PC-3 (cell line): ENCODE data around the gene MGLL. TPM values are rescaled to one million over a fixed set of nuclear protein-coding genes. Genes with fewer than 3 reads are reported as not detected.

Experiments used
- ATAC-seq: fragments of 200-7000 bp; cut with Tn5 transposase; 2 replicates; pipeline ENCODE4 v1.9.1; 2020; ENCODE audit warnings: mild to moderate bottlenecking, moderate library complexity
- BruUV-seq: library from RNA; stranded (reverse); fragments of 400-500 nt; replicated peaks from 2 replicates; lab custom pipeline; 2021; lab: Mats Ljungman, UMichigan
- CTCF ChIA-PET: fragments of 300-600 bp; sonication (Branson Sonifier 250); formaldehyde crosslinking; loops from one replicate; lab custom pipeline; 2022; ENCODE audit warnings: antibody characterized with exemption; lab: Charles Lee
- POLR2A ChIA-PET: fragments of 300-600 bp; sonication (Branson Sonifier 250); formaldehyde crosslinking; loops from one replicate; lab custom pipeline; 2022; ENCODE audit warnings: antibody characterized with exemption; ENCODE audit not compliant: unreplicated experiment; lab: Charles Lee
- DNase-seq: peaks from one replicate; pipeline ENCODE4 v3.0.0-alpha.2; 2015
- H2AFZ ChIP-seq: fragments of 300-600 bp; sonication (generic); 2 replicates; pipeline ENCODE4 v1.6.0; 2016; ENCODE audit warnings: antibody characterized with exemption, low read length
- H3F3A ChIP-seq: fragments of 300-600 bp; sonication (generic); one replicate; pipeline ENCODE4 v1.6.0; 2017; ENCODE audit warnings: antibody characterized with exemption, low read length, control low read depth, mild to moderate bottlenecking; ENCODE audit not compliant: unreplicated experiment
- H3K27ac ChIP-seq: fragments of 300-600 bp; sonication (generic); 2 replicates; pipeline ENCODE4 v1.5.1; 2016; ENCODE audit warnings: mild to moderate bottlenecking, low read length
- H3K27me3 ChIP-seq: fragments of 300-600 bp; sonication (generic); 2 replicates; pipeline ENCODE4 v1.6.1; 2016; ENCODE audit warnings: low read length, mixed read lengths
- H3K36me3 ChIP-seq: fragments of 300-600 bp; sonication (generic); 2 replicates; pipeline ENCODE4 v1.6.1; 2016; ENCODE audit warnings: low read depth, mixed run types, low read length, mixed read lengths
- H3K4me1 ChIP-seq: fragments of 300-600 bp; sonication (generic); 2 replicates; pipeline ENCODE4 v1.5.1; 2016; ENCODE audit warnings: low read length; ENCODE audit not compliant: insufficient read depth
- H3K4me2 ChIP-seq: fragments of 300-600 bp; sonication (generic); 2 replicates; pipeline ENCODE4 v1.6.0; 2016; ENCODE audit warnings: low read length
- H3K4me3 ChIP-seq: fragments of 300-600 bp; sonication (generic); 2 replicates; pipeline ENCODE4 v1.5.1; 2016; ENCODE audit warnings: mild to moderate bottlenecking, low read length, mixed read lengths
- H3K79me2 ChIP-seq: fragments of 300-600 bp; sonication (generic); 2 replicates; pipeline ENCODE4 v1.6.1; 2017; ENCODE audit warnings: low read length, mixed read lengths
- H3K9ac ChIP-seq: fragments of 300-600 bp; sonication (generic); 2 replicates; pipeline ENCODE4 v1.6.0; 2016; ENCODE audit warnings: mild to moderate bottlenecking, low read length
- H3K9me2 ChIP-seq: fragments of 300-600 bp; sonication (generic); replicated peaks from 2 replicates; pipeline ENCODE4 v1.6.1; 2016; ENCODE audit warnings: mixed run types, low read length, mixed read lengths
- H3K9me3 ChIP-seq: fragments of 300-600 bp; sonication (generic); 2 replicates; pipeline ENCODE4 v1.6.1; 2016; ENCODE audit warnings: low read length, mixed read lengths
- H4K20me1 ChIP-seq: fragments of 300-600 bp; sonication (generic); 2 replicates; pipeline ENCODE4 v1.6.1; 2016; ENCODE audit warnings: low read length, mixed read lengths
- EZH2 ChIP-seq: fragments of 300-600 bp; sonication (generic); IDR thresholded peaks from one replicate; pipeline ENCODE4 v1.6.1; 2017; ENCODE audit warnings: antibody characterized with exemption, mild to moderate bottlenecking, low read length; ENCODE audit not compliant: unreplicated experiment
- EZH2phosphoT487 ChIP-seq: fragments of 300-600 bp; sonication (generic); IDR thresholded peaks from 2 replicates; pipeline ENCODE4 v1.6.1; 2018; ENCODE audit warnings: mild to moderate bottlenecking, antibody characterized with exemption, low read length, borderline replicate concordance
- intact Hi-C: fragments of 100-400 bp; cut with micrococcal nuclease; formaldehyde crosslinking; loops from 2 replicates; pipeline ENCODE4 v1.9.0; 2023
- total RNA-seq: library from RNA; depleted of rRNA; stranded (reverse); fragments of >200 nt; gene quantifications from 2 replicates; pipeline ENCODE4 v1.2.3, GENCODE V29; 2014
- TF ChIP-seq, protein P1 (sequence below): fragments of 300-600 bp; sonication (generic); conservative IDR thresholded peaks from 2 replicates; pipeline ENCODE4 v1.5.1; 2017; ENCODE audit warnings: antibody characterized with exemption, low read depth, mild to moderate bottlenecking, low read length

Gene MGLL
- total RNA-seq, 1 experiment from 2014 or later = 38.7 TPM

DNA sequence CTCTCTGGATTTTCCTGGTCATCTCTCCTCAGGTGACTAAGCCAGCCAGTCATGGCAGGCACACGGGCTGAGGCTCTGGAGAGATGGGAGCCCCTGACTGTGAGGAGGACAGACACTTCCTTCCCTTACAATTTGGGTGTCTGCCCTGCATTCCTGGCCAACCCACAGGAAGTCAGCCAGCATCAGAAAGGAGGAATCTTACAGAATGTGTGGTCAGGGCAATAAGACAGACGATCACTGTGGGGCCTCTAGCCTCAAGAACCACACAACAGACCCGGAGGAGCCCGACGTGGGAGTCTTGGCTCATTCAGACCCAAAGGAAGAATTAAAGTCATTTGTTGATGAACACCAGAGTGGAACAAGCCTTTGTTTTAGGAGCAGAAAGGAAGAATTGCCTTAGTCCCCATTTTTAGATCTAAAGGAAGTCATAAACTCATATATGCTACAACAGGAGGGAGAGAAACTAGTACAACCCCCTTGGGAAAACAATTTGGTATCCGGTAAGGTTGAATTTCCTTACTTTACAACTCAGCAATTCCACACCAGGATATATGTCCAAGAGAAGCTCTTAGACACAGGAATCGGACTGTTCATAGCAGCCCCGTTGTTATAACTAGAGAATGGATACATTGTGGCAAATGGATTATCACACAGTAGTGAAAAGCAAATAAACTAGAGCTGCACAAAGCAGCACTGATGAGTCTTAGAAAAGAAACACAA lies 87.4 kb downstream of the MGLL start:
- H3K9ac ChIP-seq = peak overlapping the region; percentile 64
- ChIA-PET CTCF (interaction anchor here (0.6 kb wide), 1 partner anchor 24 kb away, joined by 4 read pairs; no protein-coding TSS in a partner anchor), POLR2A (interaction anchor here (0.7 kb wide), 1 partner anchor 13 kb away, joined by 4 read pairs; no protein-coding TSS in a partner anchor)
- DNase-seq = peak; percentile 88
- no peaks in the 10 kb centered on the region for H3K36me3 ChIP-seq
- intact Hi-C loops = loop anchor here (1.0 kb wide), 2 partner anchors 21 to 37 kb away; no protein-coding TSS in a partner anchor
- H3K9me3 ChIP-seq = no peaks in the 10 kb centered on the region
- peak; percentile 77 for ATAC-seq
- H4K20me1 ChIP-seq = no peaks in the 10 kb centered on the region
- H3K27ac ChIP-seq = peak overlapping the region; percentile 95
- H3K4me3 ChIP-seq = peak overlapping the region; percentile 25; the same call in 1 of the 2 replicates
- H3K27me3 ChIP-seq = no peaks in the 10 kb centered on the region
- H3K4me1 ChIP-seq = peaks cover 42% of the 10 kb centered on the region
- H3F3A ChIP-seq = no peaks in the 10 kb centered on the region
- peak overlapping the region; percentile 63 for H3K4me2 ChIP-seq
- TSS peak; percentile 90 for BruUV-seq
- peaks cover 16% of the 10 kb centered on the region for H3K79me2 ChIP-seq
- H2AFZ ChIP-seq = peak overlapping the region; percentile 47; the same call in 1 of the 2 replicates
- H3K9me2 ChIP-seq = no peaks in the 10 kb centered on the region
- TF ChIP-seq EZH2phosphoT487 (no peak), EZH2 (no peak)
- TF ChIP-seq, protein P1, sequence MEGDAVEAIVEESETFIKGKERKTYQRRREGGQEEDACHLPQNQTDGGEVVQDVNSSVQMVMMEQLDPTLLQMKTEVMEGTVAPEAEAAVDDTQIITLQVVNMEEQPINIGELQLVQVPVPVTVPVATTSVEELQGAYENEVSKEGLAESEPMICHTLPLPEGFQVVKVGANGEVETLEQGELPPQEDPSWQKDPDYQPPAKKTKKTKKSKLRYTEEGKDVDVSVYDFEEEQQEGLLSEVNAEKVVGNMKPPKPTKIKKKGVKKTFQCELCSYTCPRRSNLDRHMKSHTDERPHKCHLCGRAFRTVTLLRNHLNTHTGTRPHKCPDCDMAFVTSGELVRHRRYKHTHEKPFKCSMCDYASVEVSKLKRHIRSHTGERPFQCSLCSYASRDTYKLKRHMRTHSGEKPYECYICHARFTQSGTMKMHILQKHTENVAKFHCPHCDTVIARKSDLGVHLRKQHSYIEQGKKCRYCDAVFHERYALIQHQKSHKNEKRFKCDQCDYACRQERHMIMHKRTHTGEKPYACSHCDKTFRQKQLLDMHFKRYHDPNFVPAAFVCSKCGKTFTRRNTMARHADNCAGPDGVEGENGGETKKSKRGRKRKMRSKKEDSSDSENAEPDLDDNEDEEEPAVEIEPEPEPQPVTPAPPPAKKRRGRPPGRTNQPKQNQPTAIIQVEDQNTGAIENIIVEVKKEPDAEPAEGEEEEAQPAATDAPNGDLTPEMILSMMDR = no peak

DNA sequence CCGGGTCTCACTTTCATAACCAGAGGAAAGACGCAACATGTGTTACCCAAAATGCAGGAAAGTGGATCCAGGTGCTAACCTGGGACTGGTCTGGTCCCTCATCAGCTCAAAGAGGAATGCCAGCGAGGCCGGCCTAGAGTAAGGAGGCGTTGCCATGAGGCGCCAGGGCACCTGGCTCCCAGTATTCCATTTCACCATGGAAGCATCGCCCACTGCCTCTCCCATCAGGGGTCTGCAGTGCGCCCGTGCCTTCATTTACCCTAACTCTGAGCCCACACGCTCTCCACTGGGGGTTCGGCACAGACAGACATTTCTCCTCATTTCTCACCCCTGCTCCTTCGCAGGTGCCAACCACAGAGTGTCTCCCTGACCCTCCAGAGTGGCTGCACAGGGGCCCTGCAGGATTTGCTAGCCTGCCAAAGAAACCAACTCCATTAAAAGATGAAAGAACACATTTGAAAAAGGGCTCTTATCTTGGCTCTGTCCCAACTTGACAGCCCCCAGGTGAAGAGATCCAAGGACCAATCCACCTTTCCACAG lies 88.1 kb downstream of the MGLL start:
- intact Hi-C loops = no loop called here
- H3K36me3 ChIP-seq = no peaks in the 10 kb centered on the region
- H2AFZ ChIP-seq = no peak overlapping the region
- H3K9me2 ChIP-seq = no peaks in the 10 kb centered on the region
- TF ChIP-seq EZH2 = no peak
- TF ChIP-seq, protein P1 = no peak
- TF ChIP-seq EZH2phosphoT487 = no peak
- POLR2A ChIA-PET = no interaction called here
- no peaks in the 10 kb centered on the region for H3K27me3 ChIP-seq
- H3K27ac ChIP-seq = peak overlapping the region; percentile 95
- H3K4me2 ChIP-seq = peak overlapping the region; percentile 63
- H3K4me1 ChIP-seq = peaks cover 42% of the 10 kb centered on the region
- H3K9me3 ChIP-seq = no peaks in the 10 kb centered on the region
- no peaks in the 10 kb centered on the region for H4K20me1 ChIP-seq
- H3K79me2 ChIP-seq = peaks cover 16% of the 10 kb centered on the region
- H3F3A ChIP-seq = no peaks in the 10 kb centered on the region
- no peak for DNase-seq
- peak overlapping the region; percentile 64 for H3K9ac ChIP-seq
- no TSS peak for BruUV-seq
- H3K4me3 ChIP-seq = no peak overlapping the region
- CTCF ChIA-PET = no interaction called here
- no peak for ATAC-seq

DNA sequence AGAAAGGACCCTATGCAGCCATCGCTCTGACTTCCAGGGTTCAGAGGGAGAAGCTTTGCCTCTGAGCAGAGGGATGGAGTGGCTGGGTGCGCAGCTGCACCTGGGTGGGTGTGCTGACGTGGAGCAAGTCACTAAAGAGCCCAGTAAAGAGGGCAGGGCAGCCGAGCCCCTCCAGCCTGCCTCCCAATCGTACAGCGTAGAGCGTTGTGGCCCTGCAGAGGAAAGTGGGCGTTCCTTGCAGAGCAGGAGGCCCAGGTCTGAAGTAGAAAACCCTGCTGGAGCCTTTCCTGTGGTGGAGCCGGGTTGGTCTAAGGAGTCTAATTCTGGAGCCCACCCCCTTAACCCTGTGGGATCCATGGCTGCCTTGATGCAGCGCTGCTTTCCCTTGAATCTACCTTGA lies 88.5 kb downstream of the MGLL start:
- peak overlapping the region; percentile 95 for H3K27ac ChIP-seq

More for the DNA sequence above, 88.5 kb downstream of the MGLL start:
- intact Hi-C loops = no loop called here
- Histone ChIP-seq H3K27me3 (no peaks in the 10 kb centered on the region), H3K9me2 (no peaks in the 10 kb centered on the region), H3K4me3 (no peak overlapping the region), H3K36me3 (no peaks in the 10 kb centered on the region), H3K9ac (peak overlapping the region; percentile 64; the same call in 1 of the 2 replicates), H3K4me2 (no peak overlapping the region), H3K9me3 (no peaks in the 10 kb centered on the region), H3K79me2 (peaks cover 16% of the 10 kb centered on the region), H3F3A (no peaks in the 10 kb centered on the region), H3K4me1 (peaks cover 42% of the 10 kb centered on the region), H4K20me1 (no peaks in the 10 kb centered on the region), H2AFZ (no peak overlapping the region)
- DNase-seq (no peak), ATAC-seq (no peak)
- CTCF ChIA-PET = no interaction called here
- BruUV-seq = no TSS peak
- POLR2A ChIA-PET = no interaction called here
- TF ChIP-seq EZH2phosphoT487 (no peak), EZH2 (no peak)
- TF ChIP-seq, protein P1 = no peak
